ENCODE measurements around the gene PNKP.

PNKP gene

DNA sequence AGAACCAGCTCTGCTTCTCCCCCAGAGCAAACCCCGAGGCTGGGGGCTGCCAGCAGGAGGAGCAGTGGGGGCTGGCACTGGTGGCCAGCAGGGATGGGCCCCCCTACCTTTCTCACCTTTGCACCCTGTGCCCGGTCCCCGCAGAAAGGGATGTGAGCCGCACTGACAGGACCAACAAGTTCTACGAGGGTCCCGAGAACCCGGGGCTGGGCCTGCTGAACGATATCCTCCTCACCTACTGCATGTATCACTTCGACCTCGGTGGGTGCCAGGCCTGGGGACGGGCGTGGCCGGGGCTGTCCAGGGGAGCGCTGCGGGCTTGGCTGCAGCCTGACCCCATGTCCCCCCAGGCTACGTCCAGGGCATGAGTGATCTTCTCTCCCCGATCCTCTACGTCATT lies 16.7 kb upstream of the PNKP start:
- no peaks in the 10 kb centered on the region for H3K27me3 Mint-ChIP-seq (ENCODE audit: low read depth)
- no peak for DNase-seq (ENCODE audit: low spot score)
- H3K36me3 Mint-ChIP-seq (ENCODE audit: low read depth) = peaks cover 40% of the 10 kb centered on the region
- no peaks in the 10 kb centered on the region for H3K9me3 Mint-ChIP-seq
- H3K4me1 Mint-ChIP-seq (ENCODE audit: low read depth) = peaks cover 1% of the 10 kb centered on the region
- no peak overlapping the region for H3K27ac Mint-ChIP-seq
- no peak overlapping the region for H3K4me3 Mint-ChIP-seq

- DNase-seq (ENCODE audit: low spot score) = no peak
- Mint-ChIP-seq H3K4me3 (no peak overlapping the region), H3K9me3 (no peaks in the 10 kb centered on the region), H3K27me3 (ENCODE audit: low read depth) (no peaks in the 10 kb centered on the region), H3K36me3 (ENCODE audit: low read depth) (peaks cover 40% of the 10 kb centered on the region), H3K4me1 (ENCODE audit: low read depth) (peaks cover 6% of the 10 kb centered on the region), H3K27ac (no peak overlapping the region)
Observed at GRCh38 chr19:49883094-49883493, 15.7 kb upstream of the PNKP start.

DNA sequence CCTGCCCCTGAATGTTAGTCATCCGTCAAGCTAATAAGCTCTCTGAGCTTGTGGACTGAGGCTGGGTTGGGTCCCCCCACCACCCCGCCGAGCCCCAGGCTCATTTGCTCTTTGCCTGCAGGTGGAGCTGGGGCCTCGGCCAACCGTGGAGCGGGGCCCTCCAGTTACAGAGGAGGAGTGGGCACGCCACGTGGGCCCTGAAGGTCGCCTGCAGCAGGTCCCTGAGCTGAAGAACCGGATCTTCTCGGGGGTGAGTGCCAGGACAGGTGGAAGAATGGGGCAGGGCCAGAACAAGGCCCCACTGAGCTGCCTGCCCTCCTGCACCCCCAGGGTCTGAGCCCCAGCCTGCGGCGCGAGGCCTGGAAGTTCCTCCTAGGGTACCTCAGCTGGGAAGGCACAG lies 15.3 kb upstream of the PNKP start:
- no peak for DNase-seq (ENCODE audit: low spot score)
- Mint-ChIP-seq H3K36me3 (ENCODE audit: low read depth) (peaks cover 42% of the 10 kb centered on the region), H3K9me3 (no peaks in the 10 kb centered on the region), H3K4me3 (no peak overlapping the region), H3K27ac (no peak overlapping the region), H3K4me1 (ENCODE audit: low read depth) (peaks cover 9% of the 10 kb centered on the region), H3K27me3 (ENCODE audit: low read depth) (no peaks in the 10 kb centered on the region)

- H3K36me3 Mint-ChIP-seq (ENCODE audit: low read depth) = peaks cover 42% of the 10 kb centered on the region
- no peaks in the 10 kb centered on the region for H3K9me3 Mint-ChIP-seq
- H3K27me3 Mint-ChIP-seq (ENCODE audit: low read depth) = no peaks in the 10 kb centered on the region
- DNase-seq (ENCODE audit: low spot score) = no peak
- peaks cover 9% of the 10 kb centered on the region for H3K4me1 Mint-ChIP-seq (ENCODE audit: low read depth)
- H3K4me3 Mint-ChIP-seq = no peak overlapping the region
- H3K27ac Mint-ChIP-seq = no peak overlapping the region
Observed at GRCh38 chr19:49881672-49882394, 14.5 kb upstream of the PNKP start.

DNA sequence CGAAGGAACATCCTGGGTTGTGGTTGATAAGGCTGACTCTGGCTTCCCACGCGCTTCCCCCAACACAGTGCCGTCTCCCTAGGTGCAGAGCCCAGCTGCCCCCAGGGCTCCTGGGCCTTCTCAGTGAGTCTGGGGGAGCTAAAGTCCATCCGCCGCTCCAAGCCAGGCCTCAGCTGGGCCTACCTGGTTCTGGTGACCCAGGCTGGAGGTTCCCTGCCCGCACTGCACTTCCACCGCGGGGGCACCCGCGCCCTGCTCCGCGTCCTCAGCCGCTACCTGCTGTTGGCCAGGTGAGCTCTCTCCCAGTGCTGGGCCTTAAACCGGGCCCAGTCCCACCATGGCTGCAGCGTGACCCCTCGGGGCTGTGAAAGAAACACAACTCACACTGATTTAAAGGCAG lies 13.8 kb upstream of the PNKP start:
- DNase-seq (ENCODE audit: low spot score) = no peak
- H3K9me3 Mint-ChIP-seq = no peaks in the 10 kb centered on the region
- H3K27ac Mint-ChIP-seq = no peak overlapping the region
- peaks cover 9% of the 10 kb centered on the region for H3K4me1 Mint-ChIP-seq (ENCODE audit: low read depth)
- no peak overlapping the region for H3K4me3 Mint-ChIP-seq
- no peaks in the 10 kb centered on the region for H3K27me3 Mint-ChIP-seq (ENCODE audit: low read depth)
- H3K36me3 Mint-ChIP-seq (ENCODE audit: low read depth) = peaks cover 42% of the 10 kb centered on the region

GRCh38 chr19:49880162-49880869 lies 12.9 kb upstream of the PNKP start:
- H3K27me3 Mint-ChIP-seq (ENCODE audit: low read depth) = no peaks in the 10 kb centered on the region
- H3K36me3 Mint-ChIP-seq (ENCODE audit: low read depth) = peaks cover 41% of the 10 kb centered on the region
- DNase-seq (ENCODE audit: low spot score) = no peak
- H3K27ac Mint-ChIP-seq = no peak overlapping the region
- H3K4me1 Mint-ChIP-seq (ENCODE audit: low read depth) = peaks cover 15% of the 10 kb centered on the region
- H3K9me3 Mint-ChIP-seq = no peaks in the 10 kb centered on the region
- no peak overlapping the region for H3K4me3 Mint-ChIP-seq

DNA sequence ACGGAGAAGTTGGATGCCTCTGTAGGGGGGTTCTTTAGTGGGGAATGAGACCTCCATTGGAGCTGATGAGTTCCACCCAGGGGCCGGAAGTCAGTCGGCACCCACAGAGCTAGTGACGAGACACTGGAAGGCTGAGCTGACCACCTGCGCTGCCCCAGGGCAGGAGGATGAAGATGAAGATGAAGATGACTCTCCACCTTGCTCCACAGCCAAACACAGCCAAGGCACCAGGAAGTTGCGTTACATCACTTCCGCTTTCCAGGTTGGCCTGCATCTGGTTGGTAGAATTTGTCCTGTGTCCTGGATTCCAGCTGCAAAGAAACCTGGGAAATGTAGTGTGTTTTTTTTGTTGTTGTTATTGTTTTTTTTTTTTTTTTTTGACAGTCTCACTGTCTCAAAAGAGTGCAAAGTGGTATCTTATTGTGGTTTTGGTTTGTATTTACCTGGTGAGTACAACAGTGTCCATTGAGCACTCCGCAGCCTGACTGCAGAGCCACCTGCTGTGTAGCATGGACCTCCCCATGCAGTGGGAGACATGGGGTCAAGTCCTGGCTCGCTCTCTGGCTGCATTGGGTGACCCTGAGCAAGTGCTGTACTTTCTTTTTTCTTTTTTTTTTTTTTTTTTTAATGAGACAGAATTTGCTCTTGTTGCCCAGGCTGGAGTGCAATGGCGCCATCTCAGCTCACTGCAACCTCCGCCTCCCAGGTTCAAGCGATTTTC lies 12.0 kb upstream of the PNKP start:
- H3K4me3 Mint-ChIP-seq = peak overlapping the region; percentile 15
- H3K27me3 Mint-ChIP-seq (ENCODE audit: low read depth) = no peaks in the 10 kb centered on the region
- peaks cover 19% of the 10 kb centered on the region for H3K4me1 Mint-ChIP-seq (ENCODE audit: low read depth)
- peak overlapping the region; percentile 60 for H3K27ac Mint-ChIP-seq
- H3K9me3 Mint-ChIP-seq = no peaks in the 10 kb centered on the region
- no peak for DNase-seq (ENCODE audit: low spot score)
- peaks cover 34% of the 10 kb centered on the region for H3K36me3 Mint-ChIP-seq (ENCODE audit: low read depth)

DNA sequence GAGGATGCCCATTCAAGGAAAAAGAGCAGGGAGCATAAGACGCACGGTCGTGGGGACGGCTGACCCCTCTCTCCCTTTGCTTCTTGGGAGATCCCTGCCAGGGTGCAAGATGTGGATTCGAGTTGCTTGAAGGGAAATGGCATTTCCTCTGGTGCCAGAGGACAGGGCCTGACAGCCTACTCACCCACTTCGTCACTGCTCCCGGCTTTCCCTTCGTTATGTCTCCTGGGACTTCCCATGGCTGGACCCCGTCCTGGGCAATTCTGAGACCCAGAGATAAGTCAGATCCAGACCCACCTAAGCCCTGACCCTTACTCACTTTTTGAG lies 11.3 kb upstream of the PNKP start:
- no peak for DNase-seq (ENCODE audit: low spot score)
- H3K27me3 Mint-ChIP-seq (ENCODE audit: low read depth) = no peaks in the 10 kb centered on the region
- H3K27ac Mint-ChIP-seq = peak overlapping the region; percentile 60
- no peaks in the 10 kb centered on the region for H3K9me3 Mint-ChIP-seq
- H3K4me1 Mint-ChIP-seq (ENCODE audit: low read depth) = peaks cover 19% of the 10 kb centered on the region
- peaks cover 31% of the 10 kb centered on the region for H3K36me3 Mint-ChIP-seq (ENCODE audit: low read depth)
- H3K4me3 Mint-ChIP-seq = no peak overlapping the region

DNA sequence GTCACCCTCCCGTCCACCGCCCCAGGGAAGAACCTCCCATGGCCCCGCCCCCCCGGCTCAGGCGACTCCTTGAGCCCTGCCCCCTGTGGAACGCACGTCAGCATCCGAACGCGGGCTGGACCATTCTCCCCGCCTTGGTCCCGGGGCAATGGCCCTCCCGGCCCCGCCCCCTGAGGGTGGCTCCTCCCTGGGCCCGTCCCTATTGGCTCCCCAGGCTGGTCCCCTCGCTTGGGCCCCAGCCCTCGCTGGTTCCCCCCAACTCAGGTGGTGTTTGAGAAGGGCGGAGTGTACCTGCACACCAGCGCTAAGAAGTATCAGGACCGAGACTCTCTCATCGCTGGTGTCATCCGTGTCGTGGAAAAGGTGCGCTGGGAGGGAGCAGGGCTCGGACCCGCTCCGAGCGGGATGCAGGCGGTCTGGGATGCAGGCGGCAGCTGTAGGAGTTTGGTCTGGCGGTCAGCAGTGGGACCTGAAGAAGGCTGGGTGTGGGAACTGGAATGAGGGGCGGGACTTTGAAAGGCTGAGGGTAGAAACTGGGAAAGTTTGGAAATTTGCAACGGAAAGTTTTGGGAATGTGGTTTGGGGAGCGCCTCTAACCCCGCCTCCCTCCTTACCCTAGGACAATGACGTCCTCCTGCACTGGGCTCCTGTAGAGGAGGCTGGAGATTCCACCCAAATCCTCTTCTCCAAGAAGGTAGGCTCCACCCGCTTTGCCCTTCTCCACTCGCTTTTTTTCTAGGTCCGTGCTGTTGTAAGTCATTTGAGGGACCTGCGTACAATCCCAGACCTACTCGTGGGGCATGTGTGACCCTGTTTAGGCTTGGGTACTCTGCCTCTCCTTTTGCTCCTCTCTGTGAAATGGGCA lies 10.7 kb upstream of the PNKP start:
- Mint-ChIP-seq H3K36me3 (ENCODE audit: low read depth) (peaks cover 25% of the 10 kb centered on the region), H3K9me3 (no peaks in the 10 kb centered on the region), H3K27me3 (ENCODE audit: low read depth) (no peaks in the 10 kb centered on the region), H3K4me3 (no peak overlapping the region), H3K4me1 (ENCODE audit: low read depth) (peaks cover 19% of the 10 kb centered on the region), H3K27ac (no peak overlapping the region)
- DNase-seq (ENCODE audit: low spot score) = peak; percentile 98

DNA sequence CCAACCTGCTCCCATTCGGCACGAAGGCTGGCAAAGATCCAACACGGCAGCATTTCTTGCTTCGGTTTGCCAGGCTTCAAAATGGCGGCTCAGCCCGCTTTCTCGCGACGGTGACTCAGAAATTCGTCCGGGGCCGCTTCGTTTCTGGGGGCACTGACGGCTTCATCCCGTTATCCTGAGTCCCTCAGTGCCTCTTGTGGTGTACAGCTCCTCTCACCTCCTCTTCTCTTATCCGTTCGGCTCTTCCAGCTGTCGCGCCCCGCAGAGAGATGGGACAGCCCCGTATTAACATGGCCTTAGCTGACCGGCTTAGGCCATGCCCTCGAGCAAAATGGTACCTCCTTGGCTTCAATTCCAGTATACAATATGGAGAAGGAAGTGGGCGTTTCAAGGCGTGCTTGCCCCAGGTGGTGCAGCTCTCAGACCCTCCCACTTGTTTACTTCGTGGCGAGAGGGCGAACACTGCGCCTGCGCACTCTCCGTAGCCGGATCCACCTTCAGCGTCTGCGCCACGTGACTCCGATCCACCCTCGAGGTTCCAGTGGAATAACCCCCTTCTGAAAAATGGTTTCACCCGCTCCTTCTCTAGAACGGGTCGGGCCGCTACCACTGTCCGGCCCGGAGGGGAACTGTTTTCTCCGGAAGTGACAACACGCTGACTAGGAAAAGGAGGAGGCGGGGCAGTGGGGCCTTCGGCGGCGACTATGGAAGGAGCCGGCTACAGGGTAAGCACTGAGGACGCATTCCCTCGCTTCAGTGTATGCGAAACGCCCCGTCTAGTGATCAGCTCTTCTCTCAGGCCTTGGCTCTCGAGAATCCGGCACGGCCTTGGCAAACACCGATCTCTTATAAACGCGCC lies 9.9 kb upstream of the PNKP start, which contains the start of the genes AKT1S1 and TBC1D17:
TSS of gene AKT1S1 (minus strand) at position 336 of the 859 bp plus-strand sequence. CDS start 4,060 bp downstream, outside the sequence.
TSS of gene TBC1D17 (plus strand) at position 683 of the 859 bp plus-strand sequence. CDS start at position 705, 22 bp downstream.
- no peaks in the 10 kb centered on the region for H3K27me3 Mint-ChIP-seq (ENCODE audit: low read depth)
- peaks cover 17% of the 10 kb centered on the region for H3K36me3 Mint-ChIP-seq (ENCODE audit: low read depth)
- no peak within 1 kb of the TSS for H3K27ac Mint-ChIP-seq
- H3K4me3 Mint-ChIP-seq = no peak within 1 kb of the TSS
- H3K4me1 Mint-ChIP-seq (ENCODE audit: low read depth) = peaks cover 19% of the 10 kb centered on the region
- no peaks in the 10 kb centered on the region for H3K9me3 Mint-ChIP-seq
- peak; percentile 100 for DNase-seq (ENCODE audit: low spot score)

DNA sequence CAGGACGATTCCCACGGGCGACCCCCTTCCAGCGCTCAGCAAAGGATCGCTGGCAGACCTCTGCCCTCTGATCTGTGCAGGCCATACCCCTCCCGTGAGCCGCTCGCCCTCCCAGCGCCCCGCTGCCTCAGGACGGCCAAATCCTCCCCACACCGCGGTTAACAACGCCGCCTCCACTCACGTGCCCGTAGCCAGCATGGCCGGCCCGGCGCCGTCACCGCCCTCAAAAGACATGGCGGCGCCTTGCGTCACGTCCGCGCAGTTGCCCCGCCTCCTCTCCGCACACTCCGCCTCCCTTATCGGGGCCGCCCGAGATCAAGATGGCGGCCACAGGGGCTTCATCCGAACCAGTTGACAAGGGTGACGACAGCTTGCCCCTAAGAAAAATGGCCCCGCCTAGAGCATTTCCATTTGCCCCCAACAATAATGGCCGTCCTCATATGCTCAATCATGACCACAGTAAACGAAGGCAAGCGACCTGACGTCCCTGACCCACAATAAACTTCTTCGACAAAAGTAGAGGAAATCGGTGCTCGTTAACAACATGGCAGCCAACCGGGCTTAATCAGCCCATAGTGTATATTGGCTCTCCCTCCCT lies 9.1 kb upstream of the PNKP start:
- Mint-ChIP-seq H3K4me3 (no peak overlapping the region), H3K27ac (no peak overlapping the region), H3K4me1 (ENCODE audit: low read depth) (peaks cover 21% of the 10 kb centered on the region), H3K9me3 (no peaks in the 10 kb centered on the region), H3K36me3 (ENCODE audit: low read depth) (peaks cover 9% of the 10 kb centered on the region), H3K27me3 (ENCODE audit: low read depth) (no peaks in the 10 kb centered on the region)
- DNase-seq (ENCODE audit: low spot score) = peak; percentile 97

DNA sequence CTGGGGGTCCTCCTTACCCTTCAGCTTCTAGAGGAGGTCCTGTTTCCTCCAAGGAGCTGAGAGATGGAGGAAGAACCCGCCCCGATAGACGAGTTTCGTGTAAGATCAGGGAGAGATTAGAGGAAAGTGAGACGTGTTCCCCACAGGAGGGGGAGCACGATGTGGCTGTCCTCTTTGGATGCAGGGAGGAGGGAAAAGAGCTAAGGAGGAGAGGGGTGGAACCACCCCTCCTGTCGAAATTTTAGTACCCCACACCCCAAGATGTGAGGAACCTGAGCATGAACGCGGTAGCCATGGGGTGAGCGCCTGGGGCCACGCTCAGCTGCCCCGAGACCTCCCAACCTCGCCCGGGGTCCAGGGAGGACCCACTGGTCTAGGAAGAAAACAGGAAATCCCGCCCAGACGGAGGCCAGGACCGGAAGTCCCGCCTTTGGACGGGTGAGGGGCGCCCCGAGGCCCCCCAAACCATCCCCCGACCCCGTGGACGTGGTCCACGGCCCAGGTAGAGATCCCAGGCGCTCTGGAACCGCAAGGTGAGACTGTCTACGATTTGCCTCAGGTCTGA lies 8.6 kb upstream of the PNKP start:
- Mint-ChIP-seq H3K4me1 (ENCODE audit: low read depth) (peaks cover 21% of the 10 kb centered on the region), H3K36me3 (ENCODE audit: low read depth) (peaks cover 7% of the 10 kb centered on the region), H3K9me3 (no peaks in the 10 kb centered on the region), H3K27me3 (ENCODE audit: low read depth) (no peaks in the 10 kb centered on the region), H3K4me3 (no peak overlapping the region), H3K27ac (no peak overlapping the region)
- DNase-seq (ENCODE audit: low spot score) = peak; percentile 51
